HG02588 (cell line): ENCODE data around the gene ACCS.

Source experiments
- ATAC-seq: cut with Tn5 transposase; IDR thresholded peaks from one replicate; pipeline ENCODE4 v1.9.1; 2021; ENCODE audit warnings: mild to moderate bottlenecking, moderate library complexity; ENCODE audit not compliant: unreplicated experiment

ACCS gene

DNA sequence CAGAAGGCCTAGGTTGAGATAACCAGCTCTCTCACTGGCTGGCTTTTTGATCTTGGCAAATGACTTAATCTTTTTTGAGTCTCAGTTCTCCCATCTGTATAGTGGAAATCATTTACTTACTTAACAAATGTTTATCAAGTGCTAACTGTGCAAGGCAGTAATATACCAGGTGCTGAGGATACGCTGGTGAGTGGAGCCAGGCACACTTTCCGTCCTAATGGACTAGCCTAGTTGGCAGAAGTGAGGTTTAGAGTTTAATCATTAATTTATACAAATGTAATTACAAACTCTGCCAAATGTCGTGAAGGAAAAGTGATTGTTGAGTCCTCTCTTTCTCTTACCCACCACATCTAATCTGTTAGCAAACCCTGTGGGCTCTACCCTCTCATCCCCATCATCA, 62.7 kb downstream of the ACCS start:
- ATAC-seq, result no peak

DNA sequence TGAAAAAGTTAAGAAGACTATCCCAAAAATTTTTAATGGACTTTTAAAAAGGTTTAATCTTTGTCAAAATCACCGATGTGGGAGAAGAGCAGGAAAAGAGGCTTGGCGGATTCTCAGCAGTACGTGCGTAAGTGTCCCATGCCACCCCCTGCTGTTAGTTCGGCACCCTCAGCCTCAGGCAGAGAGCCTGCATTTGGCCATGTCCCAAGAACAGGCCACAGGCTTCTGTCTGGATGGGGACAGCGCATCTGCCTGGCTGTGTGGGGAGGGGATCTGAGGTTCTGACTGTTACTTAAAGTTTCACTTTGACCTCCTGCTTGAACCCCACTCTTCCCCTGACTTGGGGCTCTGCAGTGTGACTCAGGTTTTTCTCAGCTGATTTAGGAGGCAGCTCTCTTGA, 64.7 kb downstream of the ACCS start:
- ATAC-seq, result no peak

- ATAC-seq, result no peak
Measured at GRCh38 chr11:44133335-44133946, 67.4 kb downstream of the ACCS start.
